Right lobe of liver (tissue), 4 donors: ENCODE data around the gene CEP76.

ENCODE experiments used
- CTCF ChIP-seq, 4 donors: fragments of 200-600 bp in 3 of 4; fragments of 450-650 bp in 1 of 4; IDR thresholded peaks; one replicate each; pipeline versions ENCODE4 v1.5.1 to v1.8.0; 2016 to 2022; ENCODE audit warnings: antibody characterized with exemption in 4 of 4, mild to moderate bottlenecking in 2 of 4
- POLR2A ChIP-seq: fragments of 450-650 bp; IDR thresholded peaks from one replicate; pipeline ENCODE4 v1.6.1; 2017; ENCODE audit warnings: antibody characterized with exemption, mild to moderate bottlenecking
- donor health status: DM: no; HTN: no; CAD: no.
- donor health status: DM: no; HTN: no; CAD: no.
- donor health status: DM: no; HTN: yes; CAD: no.

DNA sequence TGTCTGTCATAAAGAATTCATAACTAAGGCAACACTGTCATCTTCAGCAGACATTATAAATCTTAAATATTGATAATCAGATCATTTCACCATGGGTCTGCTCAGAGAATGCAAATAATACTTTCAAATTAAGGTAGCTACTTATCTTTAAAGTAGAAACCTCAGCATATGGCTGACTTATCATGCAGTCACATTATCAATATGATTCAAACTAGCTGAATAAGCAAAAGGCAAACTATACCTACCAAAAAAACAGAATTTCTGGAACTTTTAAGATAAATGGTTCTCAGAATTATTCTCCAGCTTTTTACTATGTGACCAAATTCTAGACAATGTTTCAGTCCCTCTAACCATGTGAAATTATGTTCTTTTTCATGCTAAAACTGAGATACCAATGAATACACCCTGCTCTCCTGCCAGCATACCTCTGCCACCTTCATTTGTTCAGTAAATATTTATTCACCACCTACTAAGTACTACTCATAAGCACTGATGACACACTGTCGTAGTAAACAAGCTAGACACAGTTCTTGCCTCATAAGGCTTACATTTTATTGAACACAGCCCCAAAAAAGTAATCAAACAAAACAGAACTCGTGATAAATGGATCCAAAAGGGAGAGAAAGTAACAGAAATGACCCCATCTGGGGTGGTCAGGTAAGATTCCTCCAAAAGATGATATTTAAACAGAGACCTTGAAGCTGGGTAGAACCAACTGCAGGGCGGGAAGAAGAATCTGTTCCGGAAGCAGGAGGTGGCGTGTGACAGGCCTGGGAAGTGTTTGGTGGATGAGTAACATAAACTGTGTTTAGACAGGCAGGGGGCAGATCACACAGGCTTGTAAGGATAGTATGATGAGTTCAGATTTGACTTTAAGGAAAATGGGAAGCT lies 62.3 kb downstream of the CEP76 start:
- TF ChIP-seq POLR2A (no peak), CTCF (IDR thresholded peaks at IDR 0.05) (no peak)
